ENCODE measurements around the gene EPN1. TPM values are rescaled to one million over a fixed set of nuclear protein-coding genes. Genes with fewer than 3 reads are reported as not detected.

The EPN1 gene
- polyA plus RNA-seq, 1 of the 3 experiments (the other 2 are of a cell fraction) = 134 TPM

- Histone ChIP-seq H3K27ac (ENCODE audit: low read depth in 2 of 2, low read length in 1 of 2) (no peak overlapping the region), H2AFZ (ENCODE audit: low read depth) (no peak overlapping the region), H3K4me1 (ENCODE audit: control insufficient read depth in 1 of 2, insufficient read depth in 2 of 2, low read depth in 1 of 2, low read length in 1 of 2) (no peaks in the 10 kb centered on the region; a peak in 1 of 4 replicates), H3K9me3 (no peaks in the 10 kb centered on the region), H3K79me2 (ENCODE audit: insufficient read depth) (peaks cover 88% of the 10 kb centered on the region), H3K9ac (no peak overlapping the region), H3F3A (replicated peaks; ENCODE audit: insufficient read depth) (peaks cover 16% of the 10 kb centered on the region), H4K20me1 (ENCODE audit: insufficient read depth) (peaks cover 93% of the 10 kb centered on the region), H3K4me2 (no peak overlapping the region), H3K36me3 (replicated peaks in 1 of 2; ENCODE audit: control insufficient read depth in 1 of 2, insufficient read depth in 2 of 2, low read length in 1 of 2) (peaks cover 24 to 65% of the 10 kb centered on the region in 2 experiments), H3K4me3 (ENCODE audit: low read depth in 2 of 2, low read length in 1 of 2) (no peak overlapping the region), H3K9me2 (no peaks in the 10 kb centered on the region), H3K27me3 (ENCODE audit: insufficient read depth) (no peaks in the 10 kb centered on the region)
- ChIA-PET POLR2A (no interaction called here), CTCF (interaction anchor here (1.3 kb wide), 1 partner anchor 12 kb away, joined by 3 read pairs; the partner anchor contains the start of gene U2AF2)
- WGBS (ENCODE audit: low lambda C conversion rate) = 83% methylated on average over 2 of the region's 4 CpGs
- TF ChIP-seq, protein P1, sequence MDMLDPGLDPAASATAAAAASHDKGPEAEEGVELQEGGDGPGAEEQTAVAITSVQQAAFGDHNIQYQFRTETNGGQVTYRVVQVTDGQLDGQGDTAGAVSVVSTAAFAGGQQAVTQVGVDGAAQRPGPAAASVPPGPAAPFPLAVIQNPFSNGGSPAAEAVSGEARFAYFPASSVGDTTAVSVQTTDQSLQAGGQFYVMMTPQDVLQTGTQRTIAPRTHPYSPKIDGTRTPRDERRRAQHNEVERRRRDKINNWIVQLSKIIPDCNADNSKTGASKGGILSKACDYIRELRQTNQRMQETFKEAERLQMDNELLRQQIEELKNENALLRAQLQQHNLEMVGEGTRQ (IDR thresholded peaks at IDR 0.05; ENCODE audit: borderline replicate concordance, low read depth, low read length) = no peak
- TF ChIP-seq EZH2phosphoT487 (IDR thresholded peaks at IDR 0.05; ENCODE audit: borderline replicate concordance, low read depth) (no peak), NFIC (IDR thresholded peaks at IDR 0.05; ENCODE audit: borderline replicate concordance) (no peak), RAD21 (IDR thresholded peaks at IDR 0.05; ENCODE audit: low read length) (no peak), NRF1 (IDR thresholded peaks at IDR 0.05; ENCODE audit: low read depth, low read length) (no peak), CHD2 (IDR thresholded peaks at IDR 0.05; ENCODE audit: low read length, partially characterized antibody) (no peak)
- no peak for DNase-seq
Measured at GRCh38 chr19:55667006-55667381, 8.0 kb upstream of the EPN1 start.

- Histone ChIP-seq H2AFZ (ENCODE audit: low read depth) (no peak overlapping the region), H3K9me3 (no peaks in the 10 kb centered on the region), H3K79me2 (ENCODE audit: insufficient read depth) (peaks cover 89% of the 10 kb centered on the region), H3K4me3 (ENCODE audit: low read depth in 2 of 2, low read length in 1 of 2) (no peak overlapping the region), H3F3A (replicated peaks; ENCODE audit: insufficient read depth) (peaks cover 21% of the 10 kb centered on the region), H3K27me3 (ENCODE audit: insufficient read depth) (no peaks in the 10 kb centered on the region), H3K36me3 (replicated peaks in 1 of 2; ENCODE audit: control insufficient read depth in 1 of 2, insufficient read depth in 2 of 2, low read length in 1 of 2) (peaks cover 27 to 69% of the 10 kb centered on the region in 2 experiments), H3K4me2 (no peak overlapping the region), H3K9ac (no peak overlapping the region), H3K9me2 (no peaks in the 10 kb centered on the region), H3K27ac (ENCODE audit: low read depth in 2 of 2, low read length in 1 of 2) (no peak overlapping the region), H3K4me1 (ENCODE audit: control insufficient read depth in 1 of 2, insufficient read depth in 2 of 2, low read depth in 1 of 2, low read length in 1 of 2) (peaks cover 0 to 3% of the 10 kb centered on the region in 2 experiments; a peak in 2 of 4 replicates), H4K20me1 (ENCODE audit: insufficient read depth) (peaks cover 96% of the 10 kb centered on the region)
- no peak for TF ChIP-seq CTCF (IDR thresholded peaks at IDR 0.05)
- TF ChIP-seq SIN3A (IDR thresholded peaks at IDR 0.05; ENCODE audit: borderline replicate concordance, low read depth, low read length) = no peak
- TF ChIP-seq CHD2 (IDR thresholded peaks at IDR 0.05; ENCODE audit: low read length, partially characterized antibody) = no peak
- no peak for DNase-seq
- 95% methylated on average over 12 of the region's 12 CpGs for WGBS (ENCODE audit: low lambda C conversion rate)
- ChIA-PET POLR2A (no interaction called here), CTCF (interaction anchor here (1.3 kb wide), 1 partner anchor 13 kb away, joined by 3 read pairs; the partner anchor contains the start of gene U2AF2)
Measured at GRCh38 chr19:55667511-55667910, 7.5 kb upstream of the EPN1 start.

Data from SK-N-SH (cell line).